Esophagus squamous epithelium (tissue), 4 donors: ENCODE data around the gene UBE2D1.

ENCODE experiments used
- CTCF ChIP-seq, 6 experiments: fragments of 450-650 bp in 4 of 6; fragments of 200-600 bp in 2 of 6; sonication (generic) in 2 of 6; IDR thresholded peaks; one replicate each; pipeline ENCODE4 v1.5.1; 2016 to 2019; ENCODE audit warnings: antibody characterized with exemption in 6 of 6, mild to moderate bottlenecking in 4 of 6, moderate library complexity in 4 of 6
- POLR2A ChIP-seq, 4 donors: fragments of 450-650 bp; IDR thresholded peaks; one replicate each; pipeline ENCODE4 v1.6.1; 2017; ENCODE audit warnings: antibody characterized with exemption in 4 of 4, mild to moderate bottlenecking in 4 of 4, moderate library complexity in 3 of 4

GRCh38 chr10:58371473-58371872, 36.7 kb downstream of the UBE2D1 start:
- no peak for TF ChIP-seq CTCF (IDR thresholded peaks at IDR 0.05)
- no peak for TF ChIP-seq POLR2A (IDR thresholded peaks at IDR 0.05)
